HG03175 (cell line): ENCODE results near the gene VWA3A.

ENCODE experiments used
- ATAC-seq: cut with Tn5 transposase; IDR thresholded peaks from one replicate; pipeline ENCODE4 v1.9.1; 2021; ENCODE audit warnings: mild to moderate bottlenecking, moderate library complexity; ENCODE audit not compliant: unreplicated experiment

VWA3A gene

GRCh38 chr16:22177968-22178930 lies 85.9 kb downstream of the VWA3A start:
- no peak for ATAC-seq

GRCh38 chr16:22181426-22181825 lies 89.1 kb downstream of the VWA3A start:
- no peak for ATAC-seq

- no peak for ATAC-seq
Measured at GRCh38 chr16:22181843-22182242, 89.5 kb downstream of the VWA3A start.

GRCh38 chr16:22183335-22183734 lies 91.0 kb downstream of the VWA3A start:
- no peak for ATAC-seq

GRCh38 chr16:22183901-22184614 lies 91.7 kb downstream of the VWA3A start:
- no peak for ATAC-seq

GRCh38 chr16:22184615-22184968 lies 92.3 kb downstream of the VWA3A start:
- no peak for ATAC-seq

GRCh38 chr16:22186517-22186916 lies 94.2 kb downstream of the VWA3A start:
- ATAC-seq, result no peak

GRCh38 chr16:22188267-22188594 lies 95.9 kb downstream of the VWA3A start:
- ATAC-seq, result no peak

GRCh38 chr16:22188595-22189442 lies 96.5 kb downstream of the VWA3A start:
- no peak for ATAC-seq

GRCh38 chr16:22189473-22190080 lies 97.2 kb downstream of the VWA3A start:
- no peak for ATAC-seq

GRCh38 chr16:22190081-22190775 lies 97.9 kb downstream of the VWA3A start:
- ATAC-seq, result peak; percentile 70

- ATAC-seq, result peak; percentile 56
Measured at GRCh38 chr16:22190776-22191531, 98.6 kb downstream of the VWA3A start.

- no peak for ATAC-seq
Measured at GRCh38 chr16:22191532-22192260, 99.4 kb downstream of the VWA3A start.

GRCh38 chr16:22192261-22193062 lies 100.1 kb downstream of the VWA3A start:
- ATAC-seq, result no peak

- no peak for ATAC-seq
Measured at GRCh38 chr16:22193063-22193411, 100.7 kb downstream of the VWA3A start.

GRCh38 chr16:22194707-22195444 lies 102.5 kb downstream of the VWA3A start:
- no peak for ATAC-seq

GRCh38 chr16:22195445-22195694 lies 103.0 kb downstream of the VWA3A start:
- no peak for ATAC-seq
